ACHN (cell line): ENCODE results near the gene C12orf50.
"Not testable (repeated sequence)": the region's sequence is repeated elsewhere in the genome, so short reads cannot be mapped to it uniquely, and the experiment has no call there.

Experiments
- DNase-seq: peaks from one replicate; pipeline ENCODE4 v3.0.0-alpha.2; 2015
- in situ Hi-C: cut with HindIII; loops from 2 replicates; pipeline ENCODE4 v1.10.0; 2017; ENCODE audit warnings: low sequenced_read_pairs, low pct_ligation_motif_present, low pct_unique_long_range_greater_than_20kb

C12orf50 gene

GRCh38 chr12:88001327-88001726 is 27.9 kb downstream of the C12orf50 start:
- in situ Hi-C loops: no loop called here
- no peak for DNase-seq

- in situ Hi-C loops: no loop called here
- peak; percentile 84 for DNase-seq
Measured at GRCh38 chr12:87995581-87996178, 33.5 kb downstream of the C12orf50 start.

GRCh38 chr12:87991483-87991882 is 37.7 kb downstream of the C12orf50 start:
- no peak for DNase-seq
- in situ Hi-C loops: no loop called here

GRCh38 chr12:87988534-87988933 is 40.7 kb downstream of the C12orf50 start:
- in situ Hi-C loops: no loop called here
- DNase-seq: no peak

- in situ Hi-C loops: no loop called here
- no peak for DNase-seq
Measured at GRCh38 chr12:87985069-87985675, 44.0 kb downstream of the C12orf50 start.

- in situ Hi-C loops: no loop called here
- DNase-seq: no peak
Measured at GRCh38 chr12:87982208-87982607, 47.0 kb downstream of the C12orf50 start.

GRCh38 chr12:87981495-87981894 is 47.7 kb downstream of the C12orf50 start:
- in situ Hi-C loops: no loop called here

GRCh38 chr12:87975879-87976278 is 53.3 kb downstream of the C12orf50 start:
- no peak for DNase-seq
- in situ Hi-C loops: no loop called here

More at GRCh38 chr12:87981495-87981894, 47.7 kb downstream of the C12orf50 start:
- DNase-seq: no peak

- in situ Hi-C loops: no loop called here
- DNase-seq: no peak
Measured at GRCh38 chr12:87967871-87968270, 61.3 kb downstream of the C12orf50 start.

GRCh38 chr12:87960566-87960965 is 68.6 kb downstream of the C12orf50 start:
- in situ Hi-C loops: no loop called here
- DNase-seq: no peak

GRCh38 chr12:87954028-87954427 is 75.2 kb downstream of the C12orf50 start:
- in situ Hi-C loops, DNase-seq: not testable (repeated sequence)

- peak; percentile 68 for DNase-seq
- in situ Hi-C loops: no loop called here
Measured at GRCh38 chr12:87953256-87953860, 75.8 kb downstream of the C12orf50 start.

GRCh38 chr12:87952850-87953249 is 76.4 kb downstream of the C12orf50 start:
- no peak for DNase-seq
- in situ Hi-C loops: no loop called here

- in situ Hi-C loops: no loop called here
Measured at GRCh38 chr12:87952223-87952622, 77.0 kb downstream of the C12orf50 start.

GRCh38 chr12:87943762-87944161 is 85.4 kb downstream of the C12orf50 start:
- in situ Hi-C loops: no loop called here
- no peak for DNase-seq

More at GRCh38 chr12:87952223-87952622, 77.0 kb downstream of the C12orf50 start:
- DNase-seq: no peak

- no peak for DNase-seq
- in situ Hi-C loops: no loop called here
Measured at GRCh38 chr12:87943023-87943422, 86.2 kb downstream of the C12orf50 start.

- in situ Hi-C loops: no loop called here
- DNase-seq: no peak
Measured at GRCh38 chr12:87939182-87939581, 90.0 kb downstream of the C12orf50 start.

GRCh38 chr12:87935216-87935615 is 94.0 kb downstream of the C12orf50 start:
- in situ Hi-C loops: no loop called here
- DNase-seq: no peak

GRCh38 chr12:87933991-87934390 is 95.2 kb downstream of the C12orf50 start:
- no peak for DNase-seq
- in situ Hi-C loops: no loop called here

GRCh38 chr12:87931812-87932211 is 97.4 kb downstream of the C12orf50 start:
- DNase-seq: no peak
- in situ Hi-C loops: no loop called here
